Muscle of leg (tissue), 11 donors: ENCODE data around the gene NRP2. TPM values are rescaled to one million over a fixed set of nuclear protein-coding genes. Genes with fewer than 3 reads are reported as not detected.

Source experiments
- DNase-seq: peaks from one replicate; pipeline ENCODE4 v3.0.0; 2013
- H3K27ac ChIP-seq: one replicate; pipeline ENCODE4 v1.5.1; 2013; ENCODE audit warnings: mild to moderate bottlenecking, low read length, control low read depth
- H3K27me3 ChIP-seq: one replicate; pipeline ENCODE4 v1.6.1; 2013; ENCODE audit warnings: low read length; ENCODE audit not compliant: control insufficient read depth, insufficient read depth
- H3K36me3 ChIP-seq: one replicate; pipeline ENCODE4 v1.6.1; 2013; ENCODE audit warnings: low read length; ENCODE audit not compliant: control insufficient read depth, insufficient read depth
- H3K4me1 ChIP-seq: one replicate; pipeline ENCODE4 v1.6.1; 2013; ENCODE audit warnings: low read length; ENCODE audit not compliant: control insufficient read depth, insufficient read depth
- H3K4me3 ChIP-seq: one replicate; pipeline ENCODE4 v1.5.1; 2013; ENCODE audit warnings: low read length, control low read depth
- H3K9me3 ChIP-seq: replicated peaks from 2 replicates; pipeline ENCODE4 v1.6.1; 2013; ENCODE audit warnings: low read depth, low read length; ENCODE audit not compliant: control insufficient read depth
- WGBS: methylation state at CpG from one replicate; pipeline ENCODE4 v1.1.5; 2013; ENCODE audit warnings: missing lambda C conversion rate; ENCODE audit not compliant: insufficient coverage; 5-methylcytosine and 5-hydroxymethylcytosine counted together
- polyA plus RNA-seq, 8 donors: library from polyadenylated mRNA; unstranded; fragments of 120-200 nt; gene quantifications; one replicate each; pipeline versions ENCODE4 v1.2.1 to v1.2.3, GENCODE V29; 2013; ENCODE audit warnings: inconsistent platforms in 1 of 8, low replicate concordance in 1 of 8; ENCODE audit not compliant: insufficient read length in 8 of 8, insufficient read depth in 1 of 8
- total RNA-seq: library from RNA; stranded (reverse); fragments of 120-200 nt; gene quantifications from one replicate; pipeline ENCODE4 v1.2.4, GENCODE V29; 2013

The NRP2 gene
- total and polyA plus RNA-seq, 9 donors, result 11.6 to 27.9 (median 18.6) TPM

DNA sequence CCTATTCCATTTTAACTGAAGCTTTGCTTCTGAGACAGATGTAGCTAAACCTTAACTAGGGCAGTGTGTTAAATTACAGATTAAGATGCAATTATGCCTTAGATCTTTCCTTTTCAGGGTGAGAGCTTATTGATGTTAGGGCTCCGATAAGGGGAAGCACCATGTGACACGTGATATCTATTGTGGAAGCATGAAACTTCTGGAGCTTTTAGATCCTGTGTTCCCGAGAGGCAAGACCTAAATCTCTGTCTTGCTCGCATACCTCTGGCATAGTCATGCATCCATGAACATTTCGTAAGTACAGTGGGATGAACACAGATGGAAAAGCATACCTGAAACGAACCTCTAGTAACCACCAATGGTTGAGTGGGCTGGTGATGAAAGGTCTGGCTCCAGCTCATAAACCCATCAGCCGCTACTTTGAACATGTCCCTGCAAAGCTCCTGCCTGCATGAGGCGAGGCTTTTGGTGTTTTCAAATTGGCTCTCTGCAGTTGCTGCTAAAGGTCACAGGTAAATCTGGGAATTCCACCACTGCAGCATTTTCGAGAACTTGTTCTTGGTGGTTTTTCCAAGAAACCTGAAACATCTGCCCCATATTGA lies 3.7 kb upstream of the NRP2 start:
- WGBS, result 60% methylated on average over 7 of the region's 9 CpGs
- Histone ChIP-seq H3K36me3 (no peaks in the 10 kb centered on the region), H3K4me3 (no peak overlapping the region), H3K27me3 (peaks cover 16% of the 10 kb centered on the region), H3K27ac (no peak overlapping the region), H3K4me1 (peaks cover 14% of the 10 kb centered on the region), H3K9me3 (no peaks in the 10 kb centered on the region)
- no peak for DNase-seq

DNA sequence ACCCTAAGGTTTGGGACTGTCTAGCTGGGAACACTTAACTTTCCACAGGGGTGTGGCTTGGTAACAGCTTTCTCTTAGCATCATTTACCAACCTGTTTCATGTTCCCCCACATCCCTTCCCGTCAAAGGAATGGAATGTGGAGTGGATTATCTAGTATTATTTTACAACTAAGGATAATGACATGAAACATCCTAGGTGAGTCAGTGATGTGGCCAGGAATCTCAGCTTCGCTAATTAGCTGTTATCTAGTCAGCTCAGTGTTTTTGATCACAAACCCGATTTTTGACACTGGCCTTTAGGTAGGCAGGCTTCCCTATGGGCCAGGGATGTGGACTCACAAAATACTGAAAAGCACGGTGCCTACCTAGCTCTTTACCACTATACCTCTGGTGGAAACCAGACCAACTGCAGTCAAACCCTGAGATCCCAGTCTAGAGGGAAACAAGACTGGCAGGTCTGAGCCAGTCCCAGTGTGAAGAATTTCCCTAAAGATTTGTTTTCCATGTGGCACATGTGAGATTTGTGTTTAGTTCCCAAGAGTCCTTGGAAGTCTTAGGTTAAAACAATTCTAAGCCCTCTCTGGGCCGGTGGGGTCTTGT lies 2.8 kb upstream of the NRP2 start:
- peaks cover 24% of the 10 kb centered on the region for H3K27me3 ChIP-seq

DNA sequence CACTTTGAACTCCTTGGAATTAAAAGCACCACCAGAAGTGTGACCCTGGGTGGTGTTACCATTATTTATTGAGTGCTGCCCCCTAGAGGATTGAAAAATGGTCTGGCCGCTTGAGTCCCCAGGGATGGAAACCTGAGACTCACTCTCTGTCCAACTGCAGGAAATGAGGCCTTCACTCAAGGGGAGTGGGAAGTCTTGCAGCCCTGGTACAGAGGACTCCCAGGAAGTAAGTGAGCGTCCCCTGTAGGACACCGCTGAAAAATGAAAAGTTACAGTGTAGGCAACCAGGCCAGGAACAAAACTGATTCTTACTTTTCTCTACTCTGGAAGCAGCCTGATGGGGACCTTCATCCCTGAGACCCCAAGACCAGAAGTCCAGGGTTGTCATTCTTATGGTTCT lies 2.2 kb upstream of the NRP2 start:
- Histone ChIP-seq H3K27ac (no peak overlapping the region), H3K27me3 (peaks cover 30% of the 10 kb centered on the region), H3K4me3 (no peak overlapping the region), H3K36me3 (no peaks in the 10 kb centered on the region), H3K9me3 (no peaks in the 10 kb centered on the region), H3K4me1 (peaks cover 28% of the 10 kb centered on the region)
- DNase-seq, result peak; percentile 81
- WGBS, result 36% methylated on average over 2 of the region's 3 CpGs

More for the DNA sequence above, 2.8 kb upstream of the NRP2 start:
- H3K9me3 ChIP-seq, result no peaks in the 10 kb centered on the region
- DNase-seq, result no peak
- H3K36me3 ChIP-seq, result no peaks in the 10 kb centered on the region
- no peak overlapping the region for H3K27ac ChIP-seq
- H3K4me1 ChIP-seq, result peaks cover 22% of the 10 kb centered on the region
- no peak overlapping the region for H3K4me3 ChIP-seq
- 77% methylated on average over 3 of the region's 5 CpGs for WGBS

DNA sequence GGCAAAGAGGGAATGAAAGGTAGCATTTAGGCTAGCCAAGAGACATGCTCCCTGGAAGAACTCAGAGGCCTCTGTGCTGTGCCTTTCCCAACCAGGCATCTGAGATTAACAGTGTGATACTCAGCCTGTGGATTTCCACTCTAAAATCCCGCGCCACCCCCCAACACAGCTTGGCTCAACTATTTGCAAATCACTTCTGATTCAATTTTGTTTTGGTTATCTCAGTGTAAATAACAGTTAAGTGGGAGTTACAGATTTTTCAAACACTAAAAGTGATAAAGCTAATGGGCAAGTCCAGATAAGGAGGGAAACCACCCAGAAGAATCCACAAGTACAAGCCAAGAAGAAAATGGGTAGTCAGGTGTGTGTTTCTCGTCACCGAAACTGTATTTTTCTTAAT lies 1.4 kb upstream of the NRP2 start:
- Histone ChIP-seq H3K36me3 (no peaks in the 10 kb centered on the region), H3K4me3 (no peak overlapping the region), H3K27ac (no peak overlapping the region), H3K27me3 (peaks cover 34% of the 10 kb centered on the region), H3K4me1 (peaks cover 29% of the 10 kb centered on the region), H3K9me3 (no peaks in the 10 kb centered on the region)
- no CpG with 5 or more reads among the region's 4 CpGs for WGBS
- no peak for DNase-seq

DNA sequence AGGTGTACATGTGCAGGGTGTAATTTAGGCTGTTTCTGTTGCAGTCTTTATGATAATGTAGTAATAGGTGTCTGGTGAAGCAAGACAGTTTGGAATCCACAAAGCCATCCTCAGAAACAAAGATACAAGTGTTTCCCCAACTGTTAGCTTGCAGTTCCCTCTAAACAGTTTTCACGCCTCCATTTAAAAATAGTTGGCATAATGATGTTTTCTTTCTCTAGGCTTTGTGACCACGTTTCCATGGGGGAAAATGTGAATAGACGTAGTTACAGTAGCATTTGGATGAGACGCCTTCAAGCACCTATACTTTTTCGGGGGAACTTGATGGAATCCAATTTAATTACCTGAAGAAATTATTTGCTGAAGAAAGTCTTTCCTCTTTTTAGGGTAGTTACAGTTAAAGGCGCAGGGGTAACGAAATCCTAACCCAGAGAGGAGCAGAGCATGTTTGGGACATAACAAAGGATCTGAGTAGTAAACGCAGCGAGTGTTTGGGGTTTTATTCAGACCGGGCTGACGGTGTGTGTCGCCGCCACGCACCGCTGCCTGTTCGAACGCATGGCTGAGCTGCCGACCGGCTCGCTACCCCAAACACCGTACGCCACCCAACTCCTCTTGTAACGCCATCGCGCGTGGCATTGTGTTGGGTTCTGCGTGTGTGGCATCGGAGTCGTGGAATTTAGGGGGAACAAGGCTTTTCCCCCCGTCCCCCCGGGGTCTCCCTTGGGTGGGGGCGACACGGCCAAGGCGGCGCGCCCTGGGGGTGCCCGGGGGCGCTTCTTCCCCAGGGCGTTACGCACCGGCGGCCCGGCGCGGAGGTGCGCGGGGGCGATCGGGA lies 681 bp upstream of the NRP2 start:
- no peak for DNase-seq
- Histone ChIP-seq H3K36me3 (no peaks in the 10 kb centered on the region), H3K27me3 (peaks cover 42% of the 10 kb centered on the region), H3K4me3 (peak overlapping the region; percentile 68), H3K27ac (no peak overlapping the region), H3K9me3 (no peaks in the 10 kb centered on the region), H3K4me1 (peaks cover 33% of the 10 kb centered on the region)
- 8% methylated on average over 26 of the region's 49 CpGs for WGBS

DNA sequence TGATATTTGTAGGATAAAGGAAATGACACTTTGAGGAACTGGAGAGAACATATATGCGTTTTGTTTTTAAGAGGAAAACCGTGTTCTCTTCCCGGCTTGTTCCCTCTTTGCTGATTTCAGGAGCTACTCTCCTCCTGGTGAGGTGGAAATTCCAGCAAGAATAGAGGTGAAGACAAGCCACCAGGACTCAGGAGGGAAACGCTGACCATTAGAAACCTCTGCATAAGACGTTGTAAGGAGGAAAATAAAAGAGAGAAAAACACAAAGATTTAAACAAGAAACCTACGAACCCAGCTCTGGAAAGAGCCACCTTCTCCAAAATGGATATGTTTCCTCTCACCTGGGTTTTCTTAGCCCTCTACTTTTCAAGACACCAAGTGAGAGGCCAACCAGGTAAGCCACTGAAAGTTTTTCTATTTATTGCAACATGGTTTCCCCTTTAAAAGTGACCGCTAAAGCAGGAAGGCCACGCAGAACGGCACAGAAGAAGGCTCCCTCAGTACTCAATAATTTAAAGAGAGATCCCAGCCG lies 735 bp downstream of the NRP2 start:
- H3K36me3 ChIP-seq, result no peaks in the 10 kb centered on the region
- peak overlapping the region; percentile 68 for H3K4me3 ChIP-seq
- H3K4me1 ChIP-seq, result peaks cover 35% of the 10 kb centered on the region
- no peaks in the 10 kb centered on the region for H3K9me3 ChIP-seq
- 0% methylated on average over 2 of the region's 10 CpGs for WGBS
- H3K27me3 ChIP-seq, result peaks cover 48% of the 10 kb centered on the region
- DNase-seq, result no peak
- H3K27ac ChIP-seq, result peak overlapping the region; percentile 74

DNA sequence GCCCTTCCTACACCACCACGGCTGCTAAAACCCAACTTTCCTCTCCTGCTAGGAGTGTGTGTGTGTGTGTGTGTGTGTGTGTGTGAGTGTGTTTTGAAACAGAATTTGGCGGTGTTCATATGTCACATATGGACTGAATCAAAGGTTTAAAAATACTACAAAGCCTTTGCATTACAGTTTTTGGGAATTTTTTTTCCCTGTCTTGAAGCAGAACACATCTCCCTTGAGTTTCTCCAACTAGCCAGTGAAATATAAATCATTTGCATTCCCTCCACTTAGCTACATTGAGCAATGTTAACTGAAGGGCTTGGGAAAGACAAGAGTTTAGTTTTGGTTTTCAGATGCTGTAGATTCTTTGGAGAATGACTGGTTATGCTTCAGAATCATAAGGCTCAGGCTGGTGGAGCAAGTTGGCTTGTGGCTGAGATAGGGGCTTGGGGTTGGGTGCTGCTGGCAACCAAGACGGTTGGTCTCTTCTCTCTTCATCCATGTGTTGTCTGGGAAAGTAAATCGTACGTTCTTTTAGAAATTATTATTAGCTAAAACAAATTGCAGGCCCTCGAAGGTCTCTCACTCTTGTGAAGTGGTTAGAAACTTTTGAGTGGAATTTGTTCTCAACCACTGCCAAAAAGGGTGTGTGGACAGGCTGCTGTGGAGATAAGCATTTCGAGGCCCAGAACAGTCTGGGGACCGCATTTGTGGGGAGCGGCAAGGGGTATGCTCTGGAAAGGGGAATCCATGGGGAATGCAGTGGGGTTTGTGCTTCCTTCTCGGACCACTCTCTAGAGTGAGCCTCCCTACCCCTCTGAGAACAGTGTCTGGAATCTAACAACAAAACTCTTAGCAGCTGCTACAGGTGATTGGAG lies 1.4 kb downstream of the NRP2 start:
- Histone ChIP-seq H3K27ac (peak overlapping the region; percentile 74), H3K4me1 (peaks cover 35% of the 10 kb centered on the region), H3K36me3 (no peaks in the 10 kb centered on the region), H3K4me3 (peak overlapping the region; percentile 68), H3K27me3 (peaks cover 48% of the 10 kb centered on the region), H3K9me3 (no peaks in the 10 kb centered on the region)
- peak; percentile 91 for DNase-seq
- 70% methylated on average over 2 of the region's 10 CpGs for WGBS

DNA sequence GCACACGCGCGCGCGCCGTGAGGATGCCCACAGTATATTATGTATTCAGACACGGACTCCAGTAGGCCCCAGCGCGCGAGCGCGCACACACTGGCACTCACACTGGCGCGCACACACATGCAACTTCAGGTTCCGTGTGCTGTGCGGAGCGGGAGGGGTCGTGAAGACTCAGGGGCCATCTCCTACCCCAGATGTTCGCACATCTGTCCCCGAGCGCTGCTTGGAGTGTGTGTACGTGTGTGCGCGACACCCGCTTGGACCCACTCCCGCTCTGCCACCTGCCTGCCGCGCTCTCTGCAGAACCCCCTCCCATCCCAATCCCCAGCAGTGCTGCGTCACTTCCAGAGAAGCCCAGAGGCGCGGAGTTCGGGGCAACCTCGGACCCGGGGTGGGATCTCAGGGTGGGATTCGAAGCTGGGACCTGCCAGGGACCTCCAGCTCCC lies 2.6 kb downstream of the NRP2 start:
- H3K27me3 ChIP-seq, result peaks cover 48% of the 10 kb centered on the region
- DNase-seq, result peak; percentile 49

DNA sequence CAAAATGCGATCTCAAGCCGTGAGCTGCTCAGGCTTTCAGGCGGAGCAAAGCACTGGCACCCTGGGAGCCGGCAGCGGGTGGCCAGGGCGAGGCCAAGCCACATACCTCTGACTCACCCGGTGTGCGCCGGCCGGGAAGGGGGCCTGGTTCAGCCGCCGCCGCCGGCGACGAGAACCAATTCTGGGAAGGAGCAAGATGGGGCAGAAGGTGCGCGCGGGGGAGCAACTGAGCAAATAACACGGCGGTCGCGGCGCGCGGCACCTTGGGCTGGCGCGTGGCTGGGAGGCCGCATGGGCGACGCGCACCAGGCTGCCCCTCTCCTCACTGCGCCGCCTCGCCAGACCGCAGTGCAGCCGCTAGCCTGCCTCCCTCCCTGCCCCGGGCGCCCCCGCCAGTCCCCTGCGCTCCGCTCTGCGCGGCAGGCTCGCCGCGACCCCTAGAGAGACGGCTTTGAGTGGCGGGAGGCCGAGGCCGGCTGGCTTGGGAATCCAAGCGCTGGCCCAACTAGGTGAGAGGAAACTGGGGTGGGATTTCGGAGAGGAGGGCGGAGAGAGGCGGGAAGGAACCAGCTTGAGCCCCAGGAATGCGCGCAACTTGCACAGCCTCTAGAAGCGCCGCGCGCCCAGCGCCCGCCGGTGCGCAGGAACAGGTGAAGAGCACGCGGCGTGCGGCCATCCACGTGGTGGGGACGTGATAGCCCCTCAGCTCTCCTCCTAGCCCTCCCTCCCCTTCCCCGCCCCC lies 3.2 kb downstream of the NRP2 start:
- H3K4me1 ChIP-seq, result peaks cover 35% of the 10 kb centered on the region
- no peaks in the 10 kb centered on the region for H3K9me3 ChIP-seq
- WGBS, result under 1% methylated on average over 63 of the region's 72 CpGs
- H3K27ac ChIP-seq, result no peak overlapping the region
- peak; percentile 57 for DNase-seq
- H3K4me3 ChIP-seq, result peak overlapping the region; percentile 68
- peaks cover 48% of the 10 kb centered on the region for H3K27me3 ChIP-seq
- no peaks in the 10 kb centered on the region for H3K36me3 ChIP-seq

More for the DNA sequence above, 2.6 kb downstream of the NRP2 start:
- WGBS, result 0% methylated on average over 21 of the region's 35 CpGs
- Histone ChIP-seq H3K36me3 (no peaks in the 10 kb centered on the region), H3K27ac (no peak overlapping the region), H3K4me1 (peaks cover 35% of the 10 kb centered on the region), H3K4me3 (peak overlapping the region; percentile 68), H3K9me3 (no peaks in the 10 kb centered on the region)
